ENCODE measurements around the gene MACROD2.

- TF ChIP-seq CTCF (IDR thresholded peaks at IDR 0.05) = no peak
- TF ChIP-seq POLR2A (IDR thresholded peaks at IDR 0.05) = no peak
Measured at GRCh38 chr20:15860850-15861249, 1865.5 kb downstream of the MACROD2 start.
